Adrenal gland (tissue), 5 donors: Measurements from ENCODE around the gene CST2.
"Not testable (repeated sequence)": the region's sequence is repeated elsewhere in the genome, so short reads cannot be mapped to it uniquely, and the experiment has no call there.

Source experiments
- POLR2A ChIP-seq, 2 donors: fragments of 450-650 bp; IDR thresholded peaks; one replicate each; pipeline ENCODE4 v1.6.1; 2017; ENCODE audit warnings: antibody characterized with exemption in 2 of 2, mild to moderate bottlenecking in 2 of 2, moderate library complexity in 1 of 2
- TF ChIP-seq, protein P1 (sequence below), 6 experiments: fragments of 450-650 bp in 4 of 6; fragments of 200-600 bp in 2 of 6; sonication (generic) in 1 of 6; IDR thresholded peaks; 1 replicate in 5 of 6; 2 replicates in 1 of 6; pipeline versions ENCODE4 v1.5.1 to v1.8.0; 2016 to 2021; ENCODE audit warnings: antibody characterized with exemption in 6 of 6, mild to moderate bottlenecking in 2 of 6, moderate library complexity in 1 of 6
- donor health status: DM: no; HTN: no; CAD: no.

DNA sequence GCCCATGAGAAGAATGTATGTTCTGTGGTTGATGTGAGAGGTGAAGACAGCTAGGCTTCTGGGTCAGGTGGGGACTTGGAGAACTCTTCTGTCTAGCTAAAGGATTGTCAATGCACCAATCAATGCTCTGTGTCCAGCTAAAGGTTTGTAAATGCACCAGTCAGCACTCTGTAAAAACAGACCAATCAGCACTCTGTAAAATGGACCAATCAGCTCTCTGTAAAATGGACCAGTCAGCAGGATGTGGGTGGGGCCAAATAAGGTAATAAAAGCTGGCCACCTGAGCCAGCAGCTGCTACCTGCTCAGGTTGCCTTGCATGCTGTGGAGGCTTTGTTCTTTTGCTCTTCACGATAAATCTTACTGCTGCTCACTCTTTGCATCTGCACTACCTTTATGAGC is 15.0 kb downstream of the CST2 start:
- TF ChIP-seq, protein P1, sequence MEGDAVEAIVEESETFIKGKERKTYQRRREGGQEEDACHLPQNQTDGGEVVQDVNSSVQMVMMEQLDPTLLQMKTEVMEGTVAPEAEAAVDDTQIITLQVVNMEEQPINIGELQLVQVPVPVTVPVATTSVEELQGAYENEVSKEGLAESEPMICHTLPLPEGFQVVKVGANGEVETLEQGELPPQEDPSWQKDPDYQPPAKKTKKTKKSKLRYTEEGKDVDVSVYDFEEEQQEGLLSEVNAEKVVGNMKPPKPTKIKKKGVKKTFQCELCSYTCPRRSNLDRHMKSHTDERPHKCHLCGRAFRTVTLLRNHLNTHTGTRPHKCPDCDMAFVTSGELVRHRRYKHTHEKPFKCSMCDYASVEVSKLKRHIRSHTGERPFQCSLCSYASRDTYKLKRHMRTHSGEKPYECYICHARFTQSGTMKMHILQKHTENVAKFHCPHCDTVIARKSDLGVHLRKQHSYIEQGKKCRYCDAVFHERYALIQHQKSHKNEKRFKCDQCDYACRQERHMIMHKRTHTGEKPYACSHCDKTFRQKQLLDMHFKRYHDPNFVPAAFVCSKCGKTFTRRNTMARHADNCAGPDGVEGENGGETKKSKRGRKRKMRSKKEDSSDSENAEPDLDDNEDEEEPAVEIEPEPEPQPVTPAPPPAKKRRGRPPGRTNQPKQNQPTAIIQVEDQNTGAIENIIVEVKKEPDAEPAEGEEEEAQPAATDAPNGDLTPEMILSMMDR (IDR thresholded peaks at IDR 0.05), result not testable (repeated sequence)
- TF ChIP-seq POLR2A (IDR thresholded peaks at IDR 0.05), result not testable (repeated sequence)
